HS-27A (cell line): ENCODE measurements around the gene TNKS1BP1.
"Not testable (repeated sequence)": the region's sequence is repeated elsewhere in the genome, so short reads cannot be mapped to it uniquely, and the experiment has no call there.

Source experiments
- DNase-seq: peaks from one replicate; pipeline ENCODE4 v3.0.0-alpha.2; 2012; ENCODE audit warnings: low read depth, missing footprints

Gene TNKS1BP1

GRCh38 chr11:57311109-57311936 lies 13.4 kb downstream of the TNKS1BP1 start:
- peak; percentile 92 for DNase-seq

- DNase-seq, result no peak
These were observed 14.1 kb downstream of the TNKS1BP1 start for GRCh38 chr11:57310630-57311086.

GRCh38 chr11:57310091-57310490 lies 14.7 kb downstream of the TNKS1BP1 start:
- DNase-seq, result no peak

DNA sequence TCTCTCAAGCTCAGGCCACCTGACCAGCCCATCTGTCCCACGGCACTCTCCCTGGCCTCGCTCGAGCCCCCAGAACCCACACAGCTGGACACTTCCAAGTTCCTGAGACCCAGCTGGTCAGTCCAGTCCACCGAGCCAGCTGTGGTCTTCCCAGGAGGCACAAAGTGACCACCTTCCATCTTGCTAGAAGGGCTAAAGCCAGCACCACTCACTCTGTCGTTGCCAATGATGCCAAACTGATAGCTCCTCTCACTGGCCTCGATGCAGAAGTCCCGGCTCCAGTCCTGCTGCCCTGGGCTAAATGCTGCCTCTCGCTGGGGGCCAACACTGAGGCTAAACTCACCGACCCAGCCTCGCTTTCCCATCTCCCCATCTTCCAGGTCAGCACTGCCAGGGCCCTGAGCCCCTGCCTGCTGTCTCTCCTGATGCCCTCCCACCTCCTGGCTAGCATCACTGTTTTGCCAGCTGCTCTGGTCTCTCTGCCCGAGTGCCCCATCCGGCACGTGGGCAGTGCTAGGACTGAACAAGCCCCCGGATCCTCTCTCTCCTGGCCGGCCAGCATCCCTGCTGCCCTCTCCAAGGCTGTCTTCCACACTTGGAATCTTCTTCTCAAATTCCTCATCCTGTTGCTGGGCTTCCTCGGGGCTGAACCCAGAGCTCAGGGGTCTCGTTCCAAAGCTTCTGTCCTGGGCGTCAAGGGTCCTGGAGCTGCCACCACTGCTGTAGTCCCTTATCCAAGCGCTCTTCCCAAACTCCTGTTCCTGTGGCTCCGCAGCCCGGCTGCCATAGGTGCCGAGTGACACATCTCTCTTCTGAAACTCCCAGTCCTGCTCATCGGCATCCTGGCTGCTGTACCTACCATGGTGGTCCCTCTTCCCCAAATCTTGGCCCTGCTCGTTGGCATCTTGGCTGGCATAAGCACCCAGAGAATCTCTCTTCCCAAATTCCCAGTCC lies 15.4 kb downstream of the TNKS1BP1 start:
- no peak for DNase-seq

- no peak for DNase-seq
These were observed 16.2 kb downstream of the TNKS1BP1 start for GRCh38 chr11:57308426-57309060.

GRCh38 chr11:57307666-57308270 lies 17.0 kb downstream of the TNKS1BP1 start:
- no peak for DNase-seq

- no peak for DNase-seq
These were observed 17.7 kb downstream of the TNKS1BP1 start for GRCh38 chr11:57306940-57307565.

DNA sequence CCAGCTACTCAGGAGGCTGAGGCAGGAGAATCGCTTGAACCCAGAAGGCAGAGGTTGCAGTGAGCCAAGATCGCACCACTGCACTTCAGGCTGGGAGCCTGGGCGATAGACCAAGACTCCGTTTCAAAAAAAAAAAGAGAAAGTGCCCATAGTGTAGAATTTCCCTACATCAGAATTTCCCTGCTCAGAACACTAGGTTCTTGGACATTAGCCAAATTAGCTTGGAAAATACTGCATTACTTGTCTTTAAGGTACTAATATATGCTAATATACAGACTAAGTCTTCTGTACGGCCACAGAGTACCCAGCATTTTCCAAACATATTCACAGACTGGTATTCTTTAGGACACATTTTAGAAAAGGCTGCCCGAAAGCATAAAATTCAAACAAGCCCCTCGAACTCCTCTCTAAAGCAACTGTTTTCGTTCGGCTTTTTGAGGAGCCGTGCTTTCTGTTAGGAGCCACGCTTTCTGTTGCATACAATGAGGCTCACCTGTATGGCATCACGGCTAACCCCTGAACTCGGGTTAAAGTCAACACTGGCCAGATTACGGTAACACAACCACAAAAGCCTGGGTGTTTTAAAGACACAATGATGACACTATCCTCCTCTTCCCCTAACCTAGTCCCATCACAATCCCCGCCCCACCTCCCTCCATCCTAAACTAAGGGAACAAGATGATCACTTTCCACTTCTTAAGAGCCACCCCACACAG lies 18.4 kb downstream of the TNKS1BP1 start:
- DNase-seq, result no peak

GRCh38 chr11:57305523-57305922 lies 19.2 kb downstream of the TNKS1BP1 start:
- DNase-seq, result no peak

DNA sequence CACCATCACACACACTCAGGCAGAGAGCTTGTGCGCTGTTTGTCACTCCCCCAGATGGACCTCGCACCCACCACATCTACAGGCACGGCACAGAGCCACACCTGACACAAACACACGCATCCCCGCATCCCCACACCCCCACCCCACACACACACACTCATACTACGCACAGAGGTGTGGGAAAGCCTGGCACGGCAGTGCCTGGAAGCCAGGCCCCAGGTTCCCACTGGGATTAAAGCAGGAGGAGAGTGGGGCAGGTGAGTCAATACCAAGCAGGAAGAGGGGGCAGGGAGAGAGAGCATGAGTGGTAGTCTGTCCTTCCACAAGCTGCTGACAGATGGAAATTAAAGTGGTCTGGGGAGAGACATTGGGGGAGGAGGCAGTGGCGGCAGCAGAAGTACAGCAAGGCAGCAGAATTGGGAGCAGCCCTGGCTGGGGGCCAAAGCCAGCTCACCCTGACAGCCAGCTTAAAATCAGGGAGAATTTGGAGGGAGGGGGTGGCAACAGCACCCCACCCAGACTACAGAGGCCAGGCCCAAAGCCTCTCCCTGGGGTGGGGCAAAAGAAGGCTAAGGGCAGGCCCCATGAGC lies 20.7 kb downstream of the TNKS1BP1 start:
- no peak for DNase-seq

- DNase-seq, result no peak
These were observed 21.3 kb downstream of the TNKS1BP1 start for GRCh38 chr11:57303280-57303989.

- no peak for DNase-seq
These were observed 22.3 kb downstream of the TNKS1BP1 start for GRCh38 chr11:57302489-57302888.

DNA sequence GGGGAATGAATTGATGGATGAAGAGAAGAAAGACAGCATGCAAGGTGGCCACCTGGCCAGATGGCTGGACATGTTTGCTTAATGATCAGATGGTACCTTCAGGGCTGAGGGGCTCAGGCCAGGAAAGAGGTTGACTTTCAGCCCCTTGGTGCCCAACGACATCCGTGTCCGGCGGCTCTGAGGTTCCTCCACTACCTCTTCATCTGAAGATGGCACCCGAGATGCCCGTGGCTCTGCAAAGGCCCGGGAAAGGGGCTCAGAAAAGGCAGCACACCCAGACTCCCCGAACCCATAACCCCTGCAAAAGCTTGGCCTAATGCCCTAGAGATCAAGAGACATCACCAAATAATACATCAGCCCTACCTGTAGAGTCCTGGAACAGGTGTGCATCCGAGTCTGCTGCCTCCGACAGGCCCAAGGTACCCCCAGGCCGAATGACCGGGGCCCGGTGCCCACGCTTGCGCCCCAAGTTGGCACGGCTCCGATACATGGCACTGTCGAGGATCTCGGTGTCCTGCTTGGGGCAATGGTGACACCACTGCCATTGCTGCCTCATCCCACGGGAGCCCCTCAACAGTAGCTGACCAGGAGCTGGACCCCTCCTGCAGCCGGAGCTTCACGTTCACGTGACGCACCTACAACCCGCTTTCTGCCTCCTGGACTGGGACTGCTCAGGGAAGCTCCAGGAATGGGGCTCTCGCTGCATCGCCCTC lies 22.9 kb downstream of the TNKS1BP1 start:
- no peak for DNase-seq

- no peak for DNase-seq
These were observed 24.0 kb downstream of the TNKS1BP1 start for GRCh38 chr11:57300785-57301184.

DNA sequence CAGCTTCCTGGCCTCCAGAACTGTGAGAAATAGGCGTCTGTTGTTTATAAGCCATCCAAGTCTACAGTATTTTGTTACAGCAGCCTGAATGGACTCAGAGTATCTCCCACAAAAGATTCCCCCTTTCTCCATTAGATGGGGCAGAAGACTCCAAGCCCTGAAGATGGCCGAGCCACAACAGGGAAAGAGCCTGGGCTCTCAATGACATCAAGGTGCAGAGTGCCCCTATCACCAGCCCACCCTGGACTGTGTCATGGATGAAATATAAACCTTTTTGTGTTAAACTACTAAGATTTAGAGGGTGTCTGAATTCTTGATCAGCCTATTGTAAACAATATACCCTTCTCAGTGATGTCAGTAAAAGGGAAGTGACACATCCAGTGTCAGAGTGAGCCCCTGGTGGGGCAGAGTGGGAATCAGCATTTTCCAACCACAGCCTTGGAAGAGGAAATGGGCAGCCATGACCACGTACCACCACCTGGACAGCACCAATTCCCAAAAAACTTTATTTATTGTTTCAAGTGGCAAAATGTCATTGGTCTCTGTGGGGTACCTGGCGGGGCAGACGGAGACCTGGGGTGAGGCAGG lies 25.5 kb downstream of the TNKS1BP1 start:
- DNase-seq, result no peak

DNA sequence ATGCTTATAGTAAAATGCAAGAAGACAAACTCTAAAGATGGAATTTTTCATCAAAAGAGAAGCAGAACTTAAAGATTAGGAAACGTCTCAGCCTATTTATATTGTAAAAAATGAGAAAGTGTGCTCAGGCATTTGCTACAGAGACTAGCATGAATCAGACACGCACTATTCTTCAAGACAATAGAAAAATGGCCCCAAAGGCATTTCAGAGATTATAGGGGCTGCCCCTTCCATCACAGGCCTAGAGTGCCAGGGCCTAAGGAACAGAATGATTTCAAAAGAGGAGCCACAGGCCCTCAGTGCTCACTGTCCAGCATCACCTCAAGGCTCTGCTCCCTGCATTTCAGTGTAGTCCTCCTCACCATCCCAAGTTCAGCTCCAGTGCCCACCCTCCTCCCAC lies 27.5 kb downstream of the TNKS1BP1 start:
- no peak for DNase-seq

- not testable (repeated sequence) for DNase-seq
These were observed 28.5 kb downstream of the TNKS1BP1 start for GRCh38 chr11:57296205-57296604.
